Rectal smooth muscle tissue (tissue), 1 donor: Measurements from ENCODE around the gene DAPK2.

ENCODE experiments used
- H3K27ac ChIP-seq: one replicate; pipeline ENCODE4 v1.7.0; 2013; ENCODE audit warnings: low read depth, low read length, inconsistent platforms
- H3K27me3 ChIP-seq: one replicate; pipeline ENCODE4 v1.7.0; 2013; ENCODE audit warnings: low read length; ENCODE audit not compliant: control insufficient read depth, insufficient read depth
- H3K36me3 ChIP-seq: one replicate; pipeline ENCODE4 v1.7.0; 2013; ENCODE audit warnings: low read length; ENCODE audit not compliant: control insufficient read depth, insufficient read depth
- H3K4me1 ChIP-seq: one replicate; pipeline ENCODE4 v1.7.0; 2013; ENCODE audit warnings: low read length; ENCODE audit not compliant: control insufficient read depth, insufficient read depth
- H3K4me3 ChIP-seq: one replicate; pipeline ENCODE4 v1.7.0; 2013; ENCODE audit warnings: low read length
- H3K9ac ChIP-seq: one replicate; pipeline ENCODE4 v1.7.0; 2013; ENCODE audit warnings: low read length

Gene DAPK2

GRCh38 chr15:64050281-64051092 lies 4.2 kb upstream of the DAPK2 start:
- Histone ChIP-seq H3K4me1 (no peaks in the 10 kb centered on the region), H3K27ac (no peak overlapping the region), H3K9ac (no peak overlapping the region), H3K4me3 (no peak overlapping the region), H3K36me3 (no peaks in the 10 kb centered on the region), H3K27me3 (no peaks in the 10 kb centered on the region)

- Histone ChIP-seq H3K9ac (no peak overlapping the region), H3K4me3 (no peak overlapping the region), H3K36me3 (no peaks in the 10 kb centered on the region), H3K27ac (no peak overlapping the region), H3K4me1 (no peaks in the 10 kb centered on the region), H3K27me3 (no peaks in the 10 kb centered on the region)
These were observed 2.6 kb upstream of the DAPK2 start for GRCh38 chr15:64048781-64049460.

- Histone ChIP-seq H3K4me1 (no peaks in the 10 kb centered on the region), H3K36me3 (no peaks in the 10 kb centered on the region), H3K27me3 (no peaks in the 10 kb centered on the region), H3K9ac (peak overlapping the region; percentile 14), H3K4me3 (peak overlapping the region; percentile 58), H3K27ac (no peak overlapping the region)
These were observed 388 bp downstream of the DAPK2 start for GRCh38 chr15:64045774-64046420.

- no peaks in the 10 kb centered on the region for H3K36me3 ChIP-seq
- H3K4me3 ChIP-seq = peak overlapping the region; percentile 58
- no peaks in the 10 kb centered on the region for H3K4me1 ChIP-seq
- H3K27ac ChIP-seq = no peak overlapping the region
- H3K27me3 ChIP-seq = no peaks in the 10 kb centered on the region
- no peak overlapping the region for H3K9ac ChIP-seq
These were observed 1.2 kb downstream of the DAPK2 start for GRCh38 chr15:64045101-64045435.

GRCh38 chr15:64044300-64045100 lies 1.8 kb downstream of the DAPK2 start:
- H3K4me3 ChIP-seq = peak overlapping the region; percentile 58
- H3K4me1 ChIP-seq = no peaks in the 10 kb centered on the region
- no peaks in the 10 kb centered on the region for H3K36me3 ChIP-seq
- H3K27ac ChIP-seq = no peak overlapping the region
- no peaks in the 10 kb centered on the region for H3K27me3 ChIP-seq
- no peak overlapping the region for H3K9ac ChIP-seq

- Histone ChIP-seq H3K4me1 (no peaks in the 10 kb centered on the region), H3K36me3 (no peaks in the 10 kb centered on the region), H3K9ac (no peak overlapping the region), H3K27me3 (no peaks in the 10 kb centered on the region), H3K4me3 (no peak overlapping the region), H3K27ac (no peak overlapping the region)
These were observed 7.2 kb downstream of the DAPK2 start for GRCh38 chr15:64038878-64039610.

- Histone ChIP-seq H3K27me3 (no peaks in the 10 kb centered on the region), H3K9ac (no peak overlapping the region), H3K4me3 (no peak overlapping the region), H3K36me3 (no peaks in the 10 kb centered on the region), H3K27ac (no peak overlapping the region), H3K4me1 (no peaks in the 10 kb centered on the region)
These were observed 8.3 kb downstream of the DAPK2 start for GRCh38 chr15:64037966-64038365.

- Histone ChIP-seq H3K4me1 (no peaks in the 10 kb centered on the region), H3K36me3 (no peaks in the 10 kb centered on the region), H3K27me3 (no peaks in the 10 kb centered on the region), H3K4me3 (no peak overlapping the region), H3K27ac (no peak overlapping the region), H3K9ac (no peak overlapping the region)
These were observed 9.2 kb downstream of the DAPK2 start for GRCh38 chr15:64037116-64037515.

- Histone ChIP-seq H3K27ac (no peak overlapping the region), H3K36me3 (no peaks in the 10 kb centered on the region), H3K27me3 (no peaks in the 10 kb centered on the region), H3K4me1 (no peaks in the 10 kb centered on the region), H3K9ac (no peak overlapping the region), H3K4me3 (no peak overlapping the region)
These were observed 10.8 kb downstream of the DAPK2 start for GRCh38 chr15:64035525-64035924.

GRCh38 chr15:64034519-64034918 lies 11.8 kb downstream of the DAPK2 start:
- Histone ChIP-seq H3K27ac (no peak overlapping the region), H3K4me1 (no peaks in the 10 kb centered on the region), H3K9ac (no peak overlapping the region), H3K36me3 (no peaks in the 10 kb centered on the region), H3K4me3 (no peak overlapping the region), H3K27me3 (no peaks in the 10 kb centered on the region)

- no peaks in the 10 kb centered on the region for H3K27me3 ChIP-seq
- H3K27ac ChIP-seq = no peak overlapping the region
- no peak overlapping the region for H3K9ac ChIP-seq
- H3K4me3 ChIP-seq = no peak overlapping the region
- no peaks in the 10 kb centered on the region for H3K36me3 ChIP-seq
- H3K4me1 ChIP-seq = no peaks in the 10 kb centered on the region
These were observed 14.0 kb downstream of the DAPK2 start for GRCh38 chr15:64032329-64032728.

GRCh38 chr15:64030123-64030522 lies 16.2 kb downstream of the DAPK2 start:
- Histone ChIP-seq H3K27ac (no peak overlapping the region), H3K9ac (no peak overlapping the region), H3K27me3 (no peaks in the 10 kb centered on the region), H3K36me3 (no peaks in the 10 kb centered on the region), H3K4me1 (no peaks in the 10 kb centered on the region), H3K4me3 (no peak overlapping the region)
